Activated CD4-positive, CD25-positive, alpha-beta regulatory T cell treated with anti-CD3 and anti-CD28 coated beads, Interleukin-2, amount 50 U/mL, for 24 hours (primary cell): ENCODE results near the gene SCUBE2.
"Not testable (repeated sequence)": the region's sequence is repeated elsewhere in the genome, so short reads cannot be mapped to it uniquely, and the experiment has no call there.

Experiments used
- ATAC-seq, 2 donors: fragments of 150-1000 bp; cut with Tn5 transposase; one replicate each; pipeline ENCODE4 v1.10.0; 2021; ENCODE audit warnings: mild to moderate bottlenecking in 1 of 2, moderate library complexity in 1 of 2

SCUBE2 gene

DNA sequence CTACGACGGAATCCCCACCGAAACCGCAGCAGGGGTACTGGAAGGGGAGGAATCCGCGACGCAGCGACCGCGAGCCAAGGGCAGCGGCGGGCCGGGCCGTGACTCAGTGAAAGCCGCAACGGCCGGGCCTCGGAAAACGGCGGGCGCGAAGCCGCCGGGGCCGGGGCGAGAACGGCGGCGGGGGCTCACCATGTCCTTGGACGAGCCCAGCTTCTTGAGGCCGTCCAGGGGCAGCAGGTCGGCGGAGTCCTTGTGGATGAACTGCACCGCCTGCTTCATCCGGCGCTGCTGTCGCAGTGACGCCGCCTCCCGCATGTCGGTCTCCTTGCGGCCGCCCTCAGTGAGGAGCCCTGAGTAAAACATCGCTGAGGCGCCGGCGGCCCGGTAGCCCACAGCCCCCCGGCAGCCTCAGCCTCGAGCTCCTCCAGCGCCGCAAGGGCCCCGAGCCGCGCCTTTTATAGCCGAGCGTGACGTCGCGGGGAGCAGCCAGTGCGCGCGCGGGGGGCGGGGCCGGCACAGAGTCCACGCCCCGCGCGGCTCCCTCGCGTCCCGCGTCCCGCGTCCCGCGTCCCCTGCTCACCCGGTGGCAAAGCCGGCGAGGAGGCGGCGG is 87.7 kb downstream of the SCUBE2 start, which contains the start of gene NRIP3:
Gene NRIP3, minus strand, starts transcription at position 429 of the 610 bp plus-strand sequence. Its CDS starts 66 bp downstream, at position 363.
- ATAC-seq: peak; percentile 42 to 47

DNA sequence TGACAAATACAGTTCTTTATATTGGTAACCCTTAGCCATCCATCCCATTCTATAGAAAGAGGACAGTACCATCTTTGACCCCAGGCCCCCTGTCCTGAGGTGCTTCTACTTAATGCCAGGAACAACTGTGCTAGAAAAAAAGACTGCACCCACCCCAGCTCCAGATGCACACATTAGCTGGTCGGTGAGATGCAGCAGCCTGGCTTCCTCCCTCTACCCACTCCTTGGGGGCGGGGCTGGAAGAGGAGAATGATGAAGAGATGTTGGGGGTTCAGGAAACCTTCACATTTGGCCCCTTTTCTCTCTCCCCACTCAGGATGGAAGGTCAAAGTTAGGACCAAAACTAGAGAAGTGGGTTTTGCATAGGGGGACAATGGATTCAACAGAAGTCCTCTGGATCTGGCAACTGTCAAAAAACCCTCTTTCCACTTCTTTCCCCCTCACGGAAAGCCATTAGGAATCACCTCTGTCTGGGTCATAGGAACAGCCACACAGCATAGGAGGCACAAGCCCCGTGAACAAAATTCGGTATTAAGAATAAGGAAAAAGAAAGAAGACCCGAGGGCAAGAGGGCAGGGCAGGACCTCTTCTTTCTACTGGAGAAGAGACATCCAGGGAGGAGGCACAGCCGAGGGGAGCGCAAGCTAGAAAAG is 88.4 kb downstream of the SCUBE2 start:
- no peak for ATAC-seq

DNA sequence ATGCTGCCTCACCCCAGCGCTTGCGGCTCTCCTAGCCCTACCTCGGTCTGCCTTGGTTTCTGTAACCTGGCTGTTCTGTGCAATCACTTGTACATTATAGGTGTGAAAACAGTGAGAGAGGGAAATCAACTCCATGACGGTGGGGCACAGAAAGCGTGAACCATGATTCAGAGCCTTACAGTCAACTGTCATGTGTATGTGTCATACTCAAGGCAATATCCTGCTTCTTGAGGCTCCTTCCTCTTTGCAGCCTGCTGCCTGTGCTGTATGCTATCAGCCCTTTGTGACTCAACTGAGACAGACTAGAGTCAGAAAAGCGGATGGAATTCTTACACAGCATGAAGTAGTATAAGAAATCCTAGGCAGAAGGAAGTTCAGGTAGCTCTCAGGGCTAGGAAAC is 89.7 kb downstream of the SCUBE2 start:
- ATAC-seq: peak; percentile 95 to 96

DNA sequence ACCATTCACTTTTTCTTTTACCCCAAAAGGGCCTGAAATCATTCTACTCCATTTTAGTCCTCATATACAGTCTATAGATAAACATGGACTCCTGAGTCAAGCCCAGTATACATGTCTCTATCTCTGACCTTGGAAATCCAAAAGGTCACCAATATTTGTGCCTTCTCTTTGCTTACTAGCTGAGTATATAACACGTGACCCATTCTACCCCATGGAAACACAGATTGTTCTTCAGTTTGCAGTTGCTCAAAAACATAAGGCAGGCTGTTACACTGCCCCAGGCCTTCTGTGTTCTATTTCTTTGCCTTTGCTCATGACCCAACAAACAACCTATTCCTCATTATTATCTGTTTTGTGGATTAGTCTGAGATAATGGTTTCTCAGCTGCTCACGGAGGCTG is 93.4 kb downstream of the SCUBE2 start:
- ATAC-seq: no peak

DNA sequence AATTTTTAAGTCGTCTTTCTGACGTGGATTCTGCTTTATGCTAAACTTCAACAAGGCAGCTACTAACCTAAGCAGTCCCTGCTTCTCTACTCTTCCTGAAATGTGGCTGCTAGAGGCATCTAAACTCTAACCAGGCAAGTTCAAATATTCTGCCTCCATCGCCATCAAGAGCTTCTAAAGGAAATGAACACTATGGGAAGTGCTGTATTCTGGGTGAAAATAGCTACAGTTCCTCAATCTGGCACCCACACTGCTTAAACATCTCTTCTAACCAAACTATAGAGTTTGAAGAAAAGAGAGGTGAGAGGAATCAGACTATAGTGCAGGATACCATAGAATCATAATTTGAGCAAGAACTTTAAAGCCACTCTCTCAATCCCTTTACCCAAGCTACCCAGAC is 93.9 kb downstream of the SCUBE2 start:
- no peak for ATAC-seq

DNA sequence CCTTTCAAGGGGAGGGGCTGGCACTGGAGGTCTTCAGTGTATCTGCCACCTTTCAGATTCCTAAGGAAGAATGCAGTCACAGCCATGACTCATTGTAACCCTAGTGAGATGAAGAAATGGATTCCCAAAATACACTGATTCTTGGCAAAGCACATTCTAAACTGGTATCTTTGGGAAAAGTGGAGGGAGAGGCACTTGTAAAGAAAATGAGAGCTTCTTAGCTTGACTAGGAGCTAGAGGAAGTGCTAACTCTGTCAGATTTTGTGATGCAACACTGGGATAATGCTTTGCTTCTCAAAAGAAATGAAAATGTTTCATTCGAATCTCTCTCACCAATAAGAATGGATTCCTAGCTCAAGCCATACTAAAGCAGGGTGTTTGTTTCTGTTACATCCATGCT is 101.9 kb downstream of the SCUBE2 start:
- no peak for ATAC-seq

DNA sequence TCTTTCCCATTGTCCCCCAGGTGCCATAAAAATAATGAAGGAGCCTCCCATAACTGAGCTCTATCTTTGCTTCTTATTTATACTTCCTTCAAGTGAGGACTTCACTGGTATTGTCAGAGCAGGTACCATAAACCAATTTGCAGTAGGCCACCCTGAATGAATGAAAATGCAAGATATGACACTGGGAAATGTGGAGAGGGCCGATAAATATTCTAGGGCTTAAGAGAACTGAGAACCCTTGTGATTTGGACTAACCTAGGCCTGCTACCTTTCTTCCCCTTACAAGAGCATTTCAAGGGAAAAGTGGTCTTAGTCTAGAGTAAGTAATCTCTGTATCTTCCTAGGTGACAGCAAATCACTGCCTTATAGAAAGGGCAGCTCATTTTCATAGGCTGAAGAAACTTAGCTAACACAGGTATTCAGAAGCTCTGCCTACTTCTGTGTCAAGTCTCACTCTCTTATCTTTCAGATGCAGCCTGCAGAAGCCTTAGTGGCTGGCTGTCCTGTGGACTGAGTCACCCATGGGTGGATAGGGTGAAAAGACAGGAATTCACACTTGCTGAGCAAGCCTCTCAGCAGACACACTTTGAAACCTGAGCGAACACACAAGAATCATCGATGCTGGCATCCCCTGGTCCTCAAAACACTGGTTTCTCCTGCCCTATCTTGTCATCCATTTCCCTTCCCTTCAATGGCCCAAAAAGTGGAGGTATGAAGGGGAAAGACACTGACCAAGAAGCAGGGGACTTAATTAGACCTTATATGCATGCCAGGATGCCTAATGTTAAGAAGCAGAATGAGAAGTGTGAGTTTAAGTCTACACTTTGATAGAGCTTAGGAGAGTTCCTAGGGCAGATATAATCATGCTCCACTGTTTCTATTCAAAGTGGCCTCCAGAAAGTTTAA is 102.8 kb downstream of the SCUBE2 start:
- ATAC-seq: no peak

DNA sequence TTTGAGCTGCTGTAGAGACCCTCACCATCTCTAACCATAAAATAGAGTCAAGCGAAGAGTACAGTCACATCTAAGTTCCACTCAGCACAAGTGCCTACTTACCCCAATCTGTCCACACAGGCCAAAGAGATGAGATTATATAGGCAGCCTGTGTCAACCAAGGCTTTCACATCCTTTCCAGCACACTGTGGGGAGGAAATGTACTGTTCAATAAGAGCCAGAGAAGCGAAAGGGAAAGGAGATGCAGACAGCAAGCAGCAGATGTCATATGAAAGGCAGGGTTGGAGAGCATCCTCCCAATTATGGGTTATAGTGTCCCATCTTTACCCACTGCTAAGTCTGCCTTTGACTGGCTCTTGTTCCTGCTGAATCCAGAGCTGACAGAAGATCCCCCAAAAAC is 104.0 kb downstream of the SCUBE2 start:
- no peak for ATAC-seq

DNA sequence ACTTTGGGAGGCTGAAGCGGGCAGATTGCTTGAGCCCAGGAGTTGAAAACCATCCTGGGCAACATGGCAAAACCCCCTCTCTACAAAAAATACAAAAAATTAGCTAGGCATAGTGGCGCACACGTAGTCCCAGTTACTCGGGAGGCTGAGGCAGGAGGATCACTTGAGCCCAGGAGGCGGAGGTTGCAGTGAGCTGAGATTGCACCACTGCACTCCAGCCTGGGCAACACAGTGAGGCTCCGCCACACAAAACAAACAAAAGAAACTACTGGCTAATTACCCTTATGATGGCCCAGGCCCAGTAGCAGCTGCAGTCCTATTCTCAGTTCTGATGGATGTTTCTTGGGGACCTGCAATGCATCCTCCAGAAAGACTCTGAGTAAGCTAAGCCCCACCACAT is 104.6 kb downstream of the SCUBE2 start:
- not testable (repeated sequence) for ATAC-seq

DNA sequence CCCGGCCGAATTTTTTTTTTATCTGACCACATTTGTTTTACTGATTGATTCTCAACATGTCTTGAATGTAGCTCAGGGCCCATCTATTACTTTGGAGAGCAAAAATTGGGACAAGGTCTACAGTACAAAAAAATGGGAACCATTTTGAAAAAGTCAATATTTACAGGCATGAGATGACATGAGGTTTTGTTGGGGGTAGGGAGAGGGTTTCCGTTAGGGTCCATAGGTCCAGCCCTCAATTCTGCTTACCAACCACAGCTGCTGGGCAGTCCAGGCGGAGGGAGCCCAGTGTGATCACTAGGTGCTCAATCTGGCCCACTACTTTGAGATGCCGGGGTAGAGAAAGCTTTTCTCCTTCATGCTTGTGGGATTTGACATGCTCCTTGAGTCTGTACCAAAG is 105.9 kb downstream of the SCUBE2 start:
- no peak for ATAC-seq

DNA sequence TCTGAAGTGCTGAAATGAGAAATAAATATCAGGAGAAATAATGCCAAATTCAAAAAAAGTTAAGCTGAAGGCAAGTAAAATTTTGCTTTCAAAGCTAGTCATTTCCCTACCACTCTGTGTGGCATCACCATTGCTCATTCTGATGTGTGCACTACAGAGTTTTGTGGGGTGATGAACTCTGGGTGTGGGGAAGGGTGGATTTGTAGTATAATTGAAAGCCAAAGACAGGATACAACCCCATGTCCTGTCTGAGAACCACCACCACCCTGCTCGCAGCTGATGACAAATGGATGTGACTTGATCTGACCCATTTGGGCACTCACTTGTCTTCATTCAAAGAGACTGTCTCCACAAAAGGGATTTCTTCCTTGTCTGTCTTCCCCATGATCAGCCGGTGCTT is 107.8 kb downstream of the SCUBE2 start:
- ATAC-seq: peak; percentile 32 to 41

DNA sequence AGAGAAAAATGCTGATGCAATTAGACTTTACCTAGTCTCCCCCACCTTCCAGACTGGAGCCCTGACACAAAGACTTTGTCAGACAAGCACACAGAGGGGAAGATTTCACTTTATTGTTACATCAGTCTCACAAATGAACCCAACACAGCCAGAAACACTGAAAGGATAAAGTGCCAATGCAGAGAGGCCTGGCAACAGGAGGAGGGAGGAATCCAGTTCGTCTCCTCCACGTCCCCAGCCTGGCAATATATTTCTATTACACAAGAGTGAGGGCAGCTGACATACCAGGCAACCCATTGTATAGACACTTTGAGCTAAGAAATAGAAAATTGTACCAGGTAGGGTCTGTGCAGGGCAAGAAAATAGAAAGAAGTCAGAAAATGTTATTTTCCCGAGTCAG is 110.9 kb downstream of the SCUBE2 start:
- no peak for ATAC-seq

DNA sequence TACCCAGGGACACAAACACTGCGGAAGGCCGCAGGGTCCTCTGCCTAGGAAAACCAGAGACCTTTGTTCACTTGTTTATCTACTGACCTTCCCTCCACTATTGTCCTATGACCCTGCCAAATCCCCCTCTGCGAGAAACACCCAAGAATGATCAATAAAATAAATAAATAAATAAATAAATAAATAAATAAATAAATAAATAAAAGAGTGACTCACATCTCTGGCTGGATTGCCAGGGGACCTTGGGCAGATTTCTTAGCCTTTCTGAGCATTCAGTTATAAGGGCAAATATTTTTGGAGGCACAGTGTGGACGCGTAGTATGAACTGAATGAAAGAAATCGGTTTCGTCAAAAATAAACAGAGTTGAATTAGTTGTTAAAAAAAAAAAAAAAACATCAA is 112.0 kb downstream of the SCUBE2 start:
- not testable (repeated sequence) for ATAC-seq

DNA sequence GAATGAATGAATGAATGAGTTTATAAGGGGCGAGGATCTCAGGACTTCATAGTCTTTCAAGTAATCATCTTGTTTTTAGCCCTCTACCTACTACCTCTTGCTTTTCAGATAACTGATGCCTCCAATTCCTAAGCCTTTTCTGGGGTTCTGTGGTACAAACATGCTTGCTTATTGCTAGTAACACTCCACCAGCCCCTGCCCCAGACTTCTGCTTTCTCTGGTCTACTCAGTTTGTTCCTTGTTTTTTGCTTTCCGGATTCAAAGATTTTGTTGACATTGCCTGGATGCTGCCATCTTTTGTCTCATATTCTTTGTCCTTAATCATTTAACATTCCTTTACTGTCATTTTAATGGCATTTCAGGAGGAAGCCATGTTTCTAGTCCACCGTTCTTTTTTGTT is 118.3 kb downstream of the SCUBE2 start:
- no peak for ATAC-seq

DNA sequence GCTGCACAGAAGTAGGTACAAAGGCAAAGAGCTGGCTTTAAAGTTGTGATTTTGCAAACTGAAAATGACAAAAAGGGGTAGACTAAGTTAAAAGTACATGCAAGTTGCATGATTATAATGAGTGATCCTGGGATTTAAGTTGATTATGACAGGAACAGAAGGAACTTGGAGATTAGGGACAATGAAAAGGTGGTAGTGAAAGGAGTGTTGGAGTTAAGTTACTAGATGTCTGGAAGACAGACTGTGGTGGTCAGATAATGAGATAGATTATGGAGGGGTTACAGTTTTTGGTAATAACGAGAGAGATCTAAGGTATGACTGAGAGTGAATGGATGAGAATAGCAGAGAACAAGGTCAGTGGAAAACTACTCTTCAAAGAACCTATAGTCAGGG is 119.5 kb downstream of the SCUBE2 start:
- ATAC-seq: no peak

DNA sequence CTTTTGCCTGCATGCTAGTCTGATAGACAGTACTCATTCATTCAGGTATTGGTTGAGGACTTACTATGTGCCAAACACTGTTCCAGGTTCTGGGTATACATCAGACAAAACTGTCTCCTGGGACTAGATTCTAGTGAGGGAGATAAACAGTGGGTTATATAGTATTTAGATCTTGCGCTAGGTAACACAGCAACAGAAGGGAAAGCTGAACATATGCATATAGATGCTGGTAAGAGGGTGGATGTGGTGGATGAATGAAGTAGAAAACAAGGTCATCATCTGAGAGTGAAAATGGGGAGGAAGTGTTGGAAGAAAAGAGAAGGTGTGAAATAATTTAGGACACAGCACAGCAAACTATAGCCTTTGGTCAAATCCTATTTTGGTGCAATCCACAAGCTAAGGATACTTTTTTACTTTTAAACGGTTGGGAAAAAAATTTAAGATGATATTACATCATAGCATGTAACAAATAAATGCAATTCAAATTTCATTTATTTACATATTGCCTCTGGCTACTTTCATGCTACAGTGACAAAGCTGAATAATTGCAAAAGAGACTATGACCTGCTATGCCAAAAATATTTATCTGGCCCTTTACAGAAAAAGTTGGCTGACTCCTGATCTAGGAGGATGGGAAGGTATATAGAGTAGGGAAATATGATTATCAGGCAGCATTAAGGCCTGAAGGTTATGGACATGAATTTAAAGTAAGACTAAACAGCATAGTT is 120.0 kb downstream of the SCUBE2 start:
- ATAC-seq: no peak
